OCI-LY7 (cell line): ENCODE measurements around the gene TPD52L1. TPM values are rescaled to one million over a fixed set of nuclear protein-coding genes. Genes with fewer than 3 reads are reported as not detected.

ENCODE experiments used
- BruUV-seq: library from RNA; stranded (reverse); fragments of 400-500 nt; replicated peaks from 2 replicates; lab custom pipeline; 2021; lab: Mats Ljungman, UMichigan
- CTCF ChIA-PET: fragments of 300-600 bp; sonication (Branson Sonifier 250); formaldehyde crosslinking; loops from one replicate; lab custom pipeline; 2022; ENCODE audit warnings: antibody characterized with exemption; ENCODE audit not compliant: unreplicated experiment; lab: Charles Lee
- POLR2A ChIA-PET: fragments of 300-600 bp; sonication (Branson Sonifier 250); formaldehyde crosslinking; loops from one replicate; lab custom pipeline; 2022; ENCODE audit warnings: antibody characterized with exemption; lab: Charles Lee
- DNase-seq: peaks from one replicate; pipeline ENCODE4 v3.0.0-alpha.2; 2015; ENCODE audit warnings: low spot score
- H2AFZ ChIP-seq: fragments of 200-600 bp; sonication (generic), shearing (Covaris generic); 2 replicates; pipeline ENCODE4 v1.6.1; 2014; ENCODE audit warnings: mild to moderate bottlenecking, antibody characterized with exemption, low read length, moderate library complexity
- H3K27ac ChIP-seq: fragments of 200-600 bp; sonication (generic); 2 replicates; pipeline ENCODE4 v1.5.1; 2014; ENCODE audit warnings: mixed run types, low read depth, mild to moderate bottlenecking, moderate library complexity, low read length, inconsistent platforms; ENCODE audit not compliant: poor library complexity, severe bottlenecking
- H3K36me3 ChIP-seq: fragments of 200-600 bp; sonication (generic); 2 replicates; pipeline ENCODE4 v1.6.1; 2014; ENCODE audit warnings: mild to moderate bottlenecking, antibody characterized with exemption, low read length, moderate library complexity, mixed read lengths; ENCODE audit not compliant: insufficient read depth
- H3K4me1 ChIP-seq: fragments of 200-600 bp; sonication (generic); 2 replicates; pipeline ENCODE4 v1.5.1; 2014; ENCODE audit warnings: mild to moderate bottlenecking, low read length; ENCODE audit not compliant: insufficient read depth, poor library complexity, severe bottlenecking
- H3K4me2 ChIP-seq: fragments of 200-600 bp; sonication (generic); 2 replicates; pipeline ENCODE4 v1.6.1; 2014; ENCODE audit warnings: mild to moderate bottlenecking, low read length
- H3K4me3 ChIP-seq: fragments of 200-600 bp; sonication (generic); 2 replicates; pipeline ENCODE4 v1.5.1; 2014; ENCODE audit warnings: mild to moderate bottlenecking, low read depth, low read length; ENCODE audit not compliant: poor library complexity, severe bottlenecking
- H3K79me2 ChIP-seq: fragments of 200-600 bp; sonication (generic); 2 replicates; pipeline ENCODE4 v1.6.1; 2016; ENCODE audit warnings: low read depth, mild to moderate bottlenecking, low read length, moderate library complexity, mixed read lengths; ENCODE audit not compliant: insufficient read depth
- H3K9me2 ChIP-seq: fragments of 200-600 bp; sonication (generic); 2 replicates; pipeline ENCODE4 v1.6.1; 2016; ENCODE audit warnings: mild to moderate bottlenecking, low read length, mixed read lengths; ENCODE audit not compliant: insufficient read depth
- H3K9me3 ChIP-seq: fragments of 200-600 bp; sonication (generic); 2 replicates; pipeline ENCODE4 v1.6.1; 2014; ENCODE audit warnings: mild to moderate bottlenecking, mixed run types, low read length, mixed read lengths
- H4K20me1 ChIP-seq: fragments of 200-600 bp; sonication (generic); 2 replicates; pipeline ENCODE4 v1.6.1; 2014; ENCODE audit warnings: mild to moderate bottlenecking, antibody characterized with exemption, low read length, moderate library complexity, mixed read lengths; ENCODE audit not compliant: insufficient read depth
- CTCF ChIP-seq: fragments of 200-600 bp; sonication (generic); conservative IDR thresholded peaks from 2 replicates; pipeline ENCODE4 v1.5.1; 2014; ENCODE audit warnings: mild to moderate bottlenecking, antibody characterized with exemption, low read length, moderate library complexity, mixed read lengths
- EZH2phosphoT487 ChIP-seq: fragments of 200-600 bp; sonication (generic); IDR thresholded peaks from 2 replicates; pipeline ENCODE4 v1.6.1; 2018; ENCODE audit warnings: low read depth, borderline replicate concordance, mild to moderate bottlenecking, mixed run types, antibody characterized with exemption, low read length, moderate library complexity, mixed read lengths
- intact Hi-C: fragments of 100-400 bp; cut with micrococcal nuclease; formaldehyde crosslinking; loops from one replicate; pipeline ENCODE4 v1.10.0; 2022; ENCODE audit not compliant: unreplicated experiment
- total RNA-seq, 2 experiments: library from RNA; depleted of rRNA in 1 of 2; stranded (reverse); fragments of >200 nt in 1 of 2; shearing (Covaris generic) in 1 of 2; gene quantifications; 2 replicates each; pipeline ENCODE4 v1.2.3, GENCODE V29; 2014 to 2022

TPD52L1 gene
- total RNA-seq, 2 experiments from 2014 or later: not detected

GRCh38 chr6:125138083-125138482 is 15.5 kb upstream of the TPD52L1 start:
- H3K79me2 ChIP-seq: no peaks in the 10 kb centered on the region
- H3K9me2 ChIP-seq: no peaks in the 10 kb centered on the region
- no TSS peak for BruUV-seq

GRCh38 chr6:125140808-125141207 is 12.8 kb upstream of the TPD52L1 start:
- no peak overlapping the region for H3K27ac ChIP-seq
- H4K20me1 ChIP-seq: no peaks in the 10 kb centered on the region
- H3K36me3 ChIP-seq: no peaks in the 10 kb centered on the region
- no peak for DNase-seq
- intact Hi-C loops: no loop called here
- no peak overlapping the region for H2AFZ ChIP-seq
- H3K79me2 ChIP-seq: no peaks in the 10 kb centered on the region
- H3K9me3 ChIP-seq: no peaks in the 10 kb centered on the region
- ChIA-PET POLR2A (interaction anchor here (0.6 to 1.3 kb wide), 2 partner anchors 10 to 269 kb away, joined by 3 read pairs; no protein-coding TSS in a partner anchor), CTCF (no interaction called here)
- no peak for TF ChIP-seq CTCF
- TF ChIP-seq EZH2phosphoT487: no peak
- H3K4me1 ChIP-seq: no peaks in the 10 kb centered on the region
- H3K4me2 ChIP-seq: no peak overlapping the region
- no peaks in the 10 kb centered on the region for H3K9me2 ChIP-seq
- H3K4me3 ChIP-seq: no peak overlapping the region
- BruUV-seq: no TSS peak

More at GRCh38 chr6:125138083-125138482, 15.5 kb upstream of the TPD52L1 start:
- POLR2A ChIA-PET: interaction anchor here (0.6 to 0.7 kb wide), 2 partner anchors 15 to 70 kb away, joined by 3 to 4 read pairs; partner anchors contain the start of gene TPD52L1
- no peaks in the 10 kb centered on the region for H3K9me3 ChIP-seq
- intact Hi-C loops: no loop called here
- H3K4me1 ChIP-seq: no peaks in the 10 kb centered on the region
- no peak overlapping the region for H3K4me3 ChIP-seq
- no peak overlapping the region for H2AFZ ChIP-seq
- no peak overlapping the region for H3K27ac ChIP-seq
- no peak for TF ChIP-seq CTCF
- no peak for TF ChIP-seq EZH2phosphoT487
- H3K4me2 ChIP-seq: no peak overlapping the region
- H4K20me1 ChIP-seq: no peaks in the 10 kb centered on the region
- H3K36me3 ChIP-seq: no peaks in the 10 kb centered on the region
- CTCF ChIA-PET: no interaction called here
- DNase-seq: no peak

GRCh38 chr6:125142618-125143017 is 11.0 kb upstream of the TPD52L1 start:
- Histone ChIP-seq H3K27ac (no peak overlapping the region), H3K79me2 (no peaks in the 10 kb centered on the region), H3K4me3 (no peak overlapping the region), H3K9me2 (no peaks in the 10 kb centered on the region), H3K9me3 (no peaks in the 10 kb centered on the region), H3K4me1 (no peaks in the 10 kb centered on the region), H3K4me2 (no peak overlapping the region), H3K36me3 (no peaks in the 10 kb centered on the region), H2AFZ (no peak overlapping the region), H4K20me1 (no peaks in the 10 kb centered on the region)
- intact Hi-C loops: no loop called here
- DNase-seq: no peak
- BruUV-seq: no TSS peak
- TF ChIP-seq EZH2phosphoT487: no peak
- no peak for TF ChIP-seq CTCF
- CTCF ChIA-PET: no interaction called here
- POLR2A ChIA-PET: no interaction called here
